ENCODE results near the gene PRPS1.
"Not testable (repeated sequence)": the region's sequence is repeated elsewhere in the genome, so short reads cannot be mapped to it uniquely, and the experiment has no call there.

PRPS1 gene

GRCh38 chrX:107678957-107679740, 50.8 kb downstream of the PRPS1 start:
- peak; percentile 69 for DNase-seq (ENCODE audit: low read depth)
- no peak for TF ChIP-seq CTCF (conservative IDR thresholded peaks at IDR 0.05; ENCODE audit: low read length)
- H3K4me3 ChIP-seq (ENCODE audit: low read length): no peak overlapping the region

GRCh38 chrX:107682256-107682655, 53.9 kb downstream of the PRPS1 start:
- no peak for DNase-seq (ENCODE audit: low read depth)
- H3K4me3 ChIP-seq (ENCODE audit: low read length): no peak overlapping the region
- no peak for TF ChIP-seq CTCF (conservative IDR thresholded peaks at IDR 0.05; ENCODE audit: low read length)

GRCh38 chrX:107683124-107683895, 55.0 kb downstream of the PRPS1 start:
- no peak for DNase-seq (ENCODE audit: low read depth)
- H3K4me3 ChIP-seq (ENCODE audit: low read length): no peak overlapping the region
- TF ChIP-seq CTCF (conservative IDR thresholded peaks at IDR 0.05; ENCODE audit: low read length): no peak

- TF ChIP-seq CTCF (conservative IDR thresholded peaks at IDR 0.05; ENCODE audit: low read length): no peak
- no peak for DNase-seq (ENCODE audit: low read depth)
- H3K4me3 ChIP-seq (ENCODE audit: low read length): no peak overlapping the region
Measured at GRCh38 chrX:107683931-107684330, 55.6 kb downstream of the PRPS1 start.

GRCh38 chrX:107684956-107685385, 56.7 kb downstream of the PRPS1 start:
- DNase-seq (ENCODE audit: low read depth): no peak
- no peak overlapping the region for H3K4me3 ChIP-seq (ENCODE audit: low read length)
- no peak for TF ChIP-seq CTCF (conservative IDR thresholded peaks at IDR 0.05; ENCODE audit: low read length)

GRCh38 chrX:107685586-107685985, 57.3 kb downstream of the PRPS1 start:
- not testable (repeated sequence) for H3K4me3 ChIP-seq (ENCODE audit: low read length); DNase-seq (ENCODE audit: low read depth)

- TF ChIP-seq CTCF (conservative IDR thresholded peaks at IDR 0.05; ENCODE audit: low read length): no peak
- DNase-seq (ENCODE audit: low read depth): no peak
- H3K4me3 ChIP-seq (ENCODE audit: low read length): no peak overlapping the region
Measured at GRCh38 chrX:107686026-107686425, 57.7 kb downstream of the PRPS1 start.
